ENCODE results near the gene PTK6. TPM values are rescaled to one million over a fixed set of nuclear protein-coding genes. Genes with fewer than 3 reads are reported as not detected.
A peak's percentile ranks its signal among the peaks of the same experiment; 100 is the strongest.

PTK6 gene
- total RNA-seq, 3 donors from 2014 or later (not counting 1 experiment from before 2014, with no cell fraction given), result 0.16 to 0.48 TPM; not detected in 1

- no peaks in the 10 kb centered on the region for H3K9me3 ChIP-seq (ENCODE audit: control insufficient read depth, insufficient read depth, low read length)
- no peaks in the 10 kb centered on the region for H3K36me3 Mint-ChIP-seq
- H3K27me3 Mint-ChIP-seq (ENCODE audit: low read depth in 2 of 2), result no peaks in the 10 kb centered on the region
- no peak overlapping the region for H3K27ac Mint-ChIP-seq
- peaks cover 20 to 30% of the 10 kb centered on the region in 2 donors for H3K4me1 Mint-ChIP-seq
- H3K9me3 Mint-ChIP-seq, result no peaks in the 10 kb centered on the region
- ATAC-seq (no peak), DNase-seq (no peak)
- H3K4me3 Mint-ChIP-seq, result peak overlapping the region; percentile 50
- H3K4me1 ChIP-seq (ENCODE audit: control insufficient read depth, insufficient read depth, low read length), result peaks cover 59% of the 10 kb centered on the region
- WGBS (ENCODE audit: insufficient coverage), result 97% methylated on average over 28 of the region's 28 CpGs
- no peak overlapping the region for H3K4me3 ChIP-seq (ENCODE audit: low read length)
- no peak for TF ChIP-seq CTCF (IDR thresholded peaks at IDR 0.05)
- no peaks in the 10 kb centered on the region for H3K27me3 ChIP-seq (ENCODE audit: control insufficient read depth, insufficient read depth, low read length)
- H3K36me3 ChIP-seq (ENCODE audit: control insufficient read depth, insufficient read depth, low read length), result peaks cover 8% of the 10 kb centered on the region
- no peak overlapping the region for H3K27ac ChIP-seq (ENCODE audit: low read length)
- intact Hi-C loops (cut with micrococcal nuclease), result no loop called here
Observed at GRCh38 chr20:63570281-63571086, 33.3 kb upstream of the PTK6 start.

- DNase-seq (no peak), ATAC-seq (no peak)
- H3K27me3 ChIP-seq (ENCODE audit: control insufficient read depth, insufficient read depth, low read length), result no peaks in the 10 kb centered on the region
- H3K9me3 ChIP-seq (ENCODE audit: control insufficient read depth, insufficient read depth, low read length), result no peaks in the 10 kb centered on the region
- Mint-ChIP-seq H3K27me3 (ENCODE audit: low read depth in 2 of 2) (no peaks in the 10 kb centered on the region), H3K36me3 (no peaks in the 10 kb centered on the region), H3K9me3 (no peaks in the 10 kb centered on the region), H3K4me3 (peak overlapping the region; percentile 71), H3K27ac (peak overlapping the region; percentile 46 to 93), H3K4me1 (peaks cover 20 to 30% of the 10 kb centered on the region in 2 donors)
- WGBS (ENCODE audit: insufficient coverage), result 81% methylated on average over 46 of the region's 46 CpGs
- peaks cover 53% of the 10 kb centered on the region for H3K4me1 ChIP-seq (ENCODE audit: control insufficient read depth, insufficient read depth, low read length)
- TF ChIP-seq CTCF (IDR thresholded peaks at IDR 0.05), result no peak
- H3K36me3 ChIP-seq (ENCODE audit: control insufficient read depth, insufficient read depth, low read length), result peaks cover 10% of the 10 kb centered on the region
- no peak overlapping the region for H3K4me3 ChIP-seq (ENCODE audit: low read length)
- no peak overlapping the region for H3K27ac ChIP-seq (ENCODE audit: low read length)
- intact Hi-C loops (cut with micrococcal nuclease), result no loop called here
Observed at GRCh38 chr20:63568986-63569949, 32.1 kb upstream of the PTK6 start.

- Mint-ChIP-seq H3K9me3 (no peaks in the 10 kb centered on the region), H3K36me3 (no peaks in the 10 kb centered on the region), H3K27me3 (ENCODE audit: low read depth in 2 of 2) (no peaks in the 10 kb centered on the region), H3K4me1 (peaks cover 20 to 26% of the 10 kb centered on the region in 2 donors), H3K4me3 (peak overlapping the region; percentile 88), H3K27ac (peak overlapping the region; percentile 92 to 93)
- TF ChIP-seq CTCF (IDR thresholded peaks at IDR 0.05), result no peak
- ATAC-seq, result peak in 1 of 3 donors; percentile 0
- Histone ChIP-seq H3K4me3 (ENCODE audit: low read length) (peak overlapping the region; percentile 26), H3K27me3 (ENCODE audit: control insufficient read depth, insufficient read depth, low read length) (no peaks in the 10 kb centered on the region), H3K36me3 (ENCODE audit: control insufficient read depth, insufficient read depth, low read length) (peaks cover 13% of the 10 kb centered on the region), H3K9me3 (ENCODE audit: control insufficient read depth, insufficient read depth, low read length) (no peaks in the 10 kb centered on the region), H3K4me1 (ENCODE audit: control insufficient read depth, insufficient read depth, low read length) (peaks cover 47% of the 10 kb centered on the region), H3K27ac (ENCODE audit: low read length) (peak overlapping the region; percentile 80)
- WGBS (ENCODE audit: insufficient coverage), result 15% methylated on average over 43 of the region's 43 CpGs
- intact Hi-C loops (cut with micrococcal nuclease), result no loop called here
- DNase-seq, result peak; percentile 33 to 39
Observed at GRCh38 chr20:63568170-63568981, 31.2 kb upstream of the PTK6 start.
